A673 (cell line): ENCODE measurements around the gene SPAG9. TPM values are rescaled to one million over a fixed set of nuclear protein-coding genes. Genes with fewer than 3 reads are reported as not detected.
A peak's percentile ranks its signal among the peaks of the same experiment; 100 is the strongest.

ENCODE experiments used
- BruUV-seq: library from RNA; stranded (reverse); fragments of 400-500 nt; replicated peaks from 2 replicates; lab custom pipeline; 2021; lab: Mats Ljungman, UMichigan
- CTCF ChIA-PET: fragments of 300-600 bp; sonication (Branson Sonifier 250); formaldehyde crosslinking; loops from one replicate; lab custom pipeline; 2022; ENCODE audit warnings: antibody characterized with exemption; lab: Charles Lee
- POLR2A ChIA-PET: fragments of 300-600 bp; sonication (Branson Sonifier 250); formaldehyde crosslinking; loops from one replicate; lab custom pipeline; 2022; ENCODE audit warnings: antibody characterized with exemption; ENCODE audit not compliant: low non-redundant PET; lab: Charles Lee
- DNase-seq: peaks from one replicate; pipeline ENCODE4 v3.0.0-alpha.2; 2015; ENCODE audit warnings: low spot score
- H3K27ac ChIP-seq: fragments of 200-600 bp; sonication (generic); 2 replicates; pipeline ENCODE4 v1.5.1; 2016; ENCODE audit warnings: mixed run types, low read depth, mild to moderate bottlenecking, mixed read lengths, antibody characterized with exemption, low read length; ENCODE audit not compliant: poor library complexity, severe bottlenecking
- H3K27me3 ChIP-seq: fragments of 200-600 bp; sonication (generic); replicated peaks from 2 replicates; pipeline ENCODE4 v1.6.1; 2017; ENCODE audit warnings: mixed run types, low read depth, mild to moderate bottlenecking, mixed read lengths, antibody characterized with exemption, low read length; ENCODE audit not compliant: insufficient read depth, poor library complexity
- H3K36me3 ChIP-seq: fragments of 200-600 bp; sonication (generic); 2 replicates; pipeline ENCODE4 v1.6.1; 2016; ENCODE audit warnings: mixed run types, mild to moderate bottlenecking, mixed read lengths, antibody characterized with exemption, low read length; ENCODE audit not compliant: insufficient read depth, poor library complexity, severe bottlenecking
- H3K4me1 ChIP-seq: fragments of 200-600 bp; sonication (generic); 2 replicates; pipeline ENCODE4 v1.6.1; 2017; ENCODE audit warnings: mixed run types, mild to moderate bottlenecking, mixed read lengths, antibody characterized with exemption, low read length; ENCODE audit not compliant: insufficient read depth, poor library complexity, severe bottlenecking
- H3K4me3 ChIP-seq: fragments of 200-600 bp; sonication (generic); 2 replicates; pipeline ENCODE4 v1.5.1; 2016; ENCODE audit warnings: low read depth, mixed run types, mild to moderate bottlenecking, mixed read lengths, low read length; ENCODE audit not compliant: poor library complexity, severe bottlenecking
- H3K9me3 ChIP-seq: fragments of 200-600 bp; sonication (generic); 2 replicates; pipeline ENCODE4 v1.6.1; 2016; ENCODE audit warnings: mixed run types, low read depth, mild to moderate bottlenecking, mixed read lengths, antibody characterized with exemption, low read length; ENCODE audit not compliant: poor library complexity, severe bottlenecking
- EZH2 ChIP-seq: fragments of 200-600 bp; sonication (generic); IDR thresholded peaks from 2 replicates; pipeline ENCODE4 v1.6.1; 2017; ENCODE audit warnings: borderline replicate concordance, low read depth, mild to moderate bottlenecking, mixed read lengths, antibody characterized with exemption, low read length; ENCODE audit not compliant: poor library complexity, severe bottlenecking
- intact Hi-C: fragments of 100-400 bp; cut with micrococcal nuclease; formaldehyde crosslinking; loops from one replicate; pipeline ENCODE4 v1.10.0; 2022; ENCODE audit not compliant: unreplicated experiment
- total RNA-seq: library from RNA; stranded (reverse); gene quantifications from 2 replicates; pipeline ENCODE4 v1.2.3, GENCODE V29; 2021
- TF ChIP-seq, protein P1 (sequence below): fragments of 300-800, 200-600 bp; sonication (generic); conservative IDR thresholded peaks from 2 replicates; pipeline ENCODE4 v1.5.1; 2017; ENCODE audit warnings: low read depth, mild to moderate bottlenecking, antibody characterized with exemption, low read length, moderate library complexity, mixed read lengths

SPAG9 gene
- total RNA-seq, 1 experiment from 2014 or later: 82.0 TPM

- Histone ChIP-seq H3K27ac (peak overlapping the region; percentile 84), H3K27me3 (no peaks in the 10 kb centered on the region), H3K4me3 (peak overlapping the region; percentile 62), H3K36me3 (peaks cover 21% of the 10 kb centered on the region), H3K4me1 (peaks cover 16% of the 10 kb centered on the region), H3K9me3 (no peaks in the 10 kb centered on the region)
- CTCF ChIA-PET: interaction anchor here (0.7 to 1.2 kb wide), 3 partner anchors 13 to 152 kb away, joined by 3 to 11 read pairs (median 3); no protein-coding TSS in a partner anchor
- POLR2A ChIA-PET: no interaction called here
- BruUV-seq: TSS peak; percentile 99
- intact Hi-C loops: loop anchor here (1.0 to 10.0 kb wide), 6 partner anchors 95 to 438 kb away; partner anchors contain the start of genes LUC7L3 and TOB1
- DNase-seq: peak; percentile 48
- TF ChIP-seq, protein P1, sequence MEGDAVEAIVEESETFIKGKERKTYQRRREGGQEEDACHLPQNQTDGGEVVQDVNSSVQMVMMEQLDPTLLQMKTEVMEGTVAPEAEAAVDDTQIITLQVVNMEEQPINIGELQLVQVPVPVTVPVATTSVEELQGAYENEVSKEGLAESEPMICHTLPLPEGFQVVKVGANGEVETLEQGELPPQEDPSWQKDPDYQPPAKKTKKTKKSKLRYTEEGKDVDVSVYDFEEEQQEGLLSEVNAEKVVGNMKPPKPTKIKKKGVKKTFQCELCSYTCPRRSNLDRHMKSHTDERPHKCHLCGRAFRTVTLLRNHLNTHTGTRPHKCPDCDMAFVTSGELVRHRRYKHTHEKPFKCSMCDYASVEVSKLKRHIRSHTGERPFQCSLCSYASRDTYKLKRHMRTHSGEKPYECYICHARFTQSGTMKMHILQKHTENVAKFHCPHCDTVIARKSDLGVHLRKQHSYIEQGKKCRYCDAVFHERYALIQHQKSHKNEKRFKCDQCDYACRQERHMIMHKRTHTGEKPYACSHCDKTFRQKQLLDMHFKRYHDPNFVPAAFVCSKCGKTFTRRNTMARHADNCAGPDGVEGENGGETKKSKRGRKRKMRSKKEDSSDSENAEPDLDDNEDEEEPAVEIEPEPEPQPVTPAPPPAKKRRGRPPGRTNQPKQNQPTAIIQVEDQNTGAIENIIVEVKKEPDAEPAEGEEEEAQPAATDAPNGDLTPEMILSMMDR: no peak
- TF ChIP-seq EZH2: no peak
These were observed 32.1 kb upstream of the SPAG9 start for GRCh38 chr17:51152766-51153209.

GRCh38 chr17:51150932-51151331, 30.3 kb upstream of the SPAG9 start:
- H3K27ac ChIP-seq: no peak overlapping the region
- no TSS peak for BruUV-seq
- CTCF ChIA-PET: no interaction called here

DNA sequence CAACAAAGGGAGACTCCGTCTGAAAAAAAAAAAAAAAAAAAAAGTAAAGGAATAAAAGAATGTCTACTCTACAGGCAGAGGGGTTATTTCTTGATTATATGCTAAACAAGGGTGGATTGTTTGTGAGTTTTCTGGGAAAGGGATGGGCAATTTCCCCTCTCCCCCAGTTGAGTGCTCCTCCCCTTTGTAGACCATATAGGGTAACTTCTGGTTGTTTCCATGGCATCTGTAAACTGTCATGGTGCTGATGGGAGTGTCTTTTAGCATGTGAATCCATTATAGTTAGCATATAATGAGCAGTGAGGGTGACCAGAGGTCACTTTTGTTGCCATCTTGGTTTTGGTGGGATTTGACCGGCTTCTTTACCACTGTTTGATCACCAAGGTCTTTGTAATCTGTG, 28.5 kb upstream of the SPAG9 start:
- H3K4me3 ChIP-seq: no peak overlapping the region
- no peaks in the 10 kb centered on the region for H3K36me3 ChIP-seq
- TF ChIP-seq EZH2: no peak
- TF ChIP-seq, protein P1: no peak
- no peak overlapping the region for H3K27ac ChIP-seq
- H3K27me3 ChIP-seq: no peaks in the 10 kb centered on the region
- DNase-seq: no peak
- H3K4me1 ChIP-seq: peaks cover 8% of the 10 kb centered on the region
- no TSS peak for BruUV-seq
- POLR2A ChIA-PET: no interaction called here
- CTCF ChIA-PET: interaction anchor here (0.7 kb wide), 1 partner anchor 18 kb away, joined by 9 read pairs; no protein-coding TSS in a partner anchor
- H3K9me3 ChIP-seq: no peaks in the 10 kb centered on the region
- intact Hi-C loops: no loop called here

More at GRCh38 chr17:51150932-51151331, 30.3 kb upstream of the SPAG9 start:
- TF ChIP-seq EZH2: no peak
- TF ChIP-seq, protein P1: no peak
- Histone ChIP-seq H3K9me3 (no peaks in the 10 kb centered on the region), H3K4me3 (no peak overlapping the region), H3K36me3 (peaks cover 2% of the 10 kb centered on the region), H3K27me3 (no peaks in the 10 kb centered on the region), H3K4me1 (peaks cover 16% of the 10 kb centered on the region)
- POLR2A ChIA-PET: no interaction called here
- no peak for DNase-seq
- intact Hi-C loops: loop anchor here (5.0 to 10.0 kb wide), 5 partner anchors 94 to 436 kb away; partner anchors contain the start of genes LUC7L3 and TOB1
